Pancreas (tissue), 10 donors: ENCODE results near the gene HOXB4. TPM values are rescaled to one million over a fixed set of nuclear protein-coding genes. Genes with fewer than 3 reads are reported as not detected.
A peak's percentile ranks its signal among the peaks of the same experiment; 100 is the strongest.

Source experiments
- ATAC-seq, 4 donors: fragments of 200-7000 bp; cut with Tn5 transposase; one replicate each; pipeline versions ENCODE4 v1.8.0 to v1.9.1; 2020; ENCODE audit warnings: mild to moderate bottlenecking in 4 of 4, moderate library complexity in 4 of 4
- DNase-seq, 6 donors: peaks; one replicate each; pipeline ENCODE4 v3.0.0-alpha.2; 2020
- FAIRE-seq: peaks from 2 replicates; lab custom pipeline; 2012; peaks lifted over from hg19 to GRCh38; lab: Jason Lieb, UNC
- H3K27ac ChIP-seq, 4 donors: fragments of 200-600 bp; sonication (generic); 1 replicate in 3 of 4; 2 replicates in 1 of 4; pipeline versions ENCODE4 v1.5.0 to v1.8.0; 2020
- H3K27me3 ChIP-seq, 4 donors: fragments of 200-600 bp; one replicate each; pipeline ENCODE4 v1.8.0; 2021
- H3K36me3 ChIP-seq, 3 donors: fragments of 200-600 bp; sonication (generic) in 1 of 3; one replicate each; pipeline versions ENCODE4 v1.5.0 to v1.8.0; 2020 to 2021
- H3K4me1 ChIP-seq, 3 donors: fragments of 200-600 bp; one replicate each; pipeline ENCODE4 v1.8.0; 2021
- H3K4me3 ChIP-seq, 4 donors: fragments of 200-600 bp; sonication (generic) in 2 of 4; one replicate each; pipeline versions ENCODE4 v1.5.0 to v1.8.0; 2020 to 2021
- H3K9me3 ChIP-seq, 4 donors: fragments of 200-600 bp; one replicate each; pipeline ENCODE4 v1.8.0; 2021
- CTCF ChIP-seq, 4 donors: fragments of 200-600 bp; sonication (generic) in 3 of 4; IDR thresholded peaks; one replicate each; pipeline versions ENCODE4 v1.5.0 to v1.8.0; 2021; ENCODE audit warnings: antibody characterized with exemption in 4 of 4
- WGBS, 2 donors: extraction: QIAGEN DNeasy Blood & Tissue Kit; methylation state at CpG; one replicate each; pipeline ENCODE4 v1.1.7; 2013; 5-methylcytosine and 5-hydroxymethylcytosine counted together
- intact Hi-C, 3 donors: fragments of 100-400 bp; cut with DNase I; formaldehyde crosslinking; loops; one replicate each; pipeline versions ENCODE4 v1.11.1 to v1.14.2; 2022
- polyA plus RNA-seq, 2 donors: library from polyadenylated mRNA; stranded (reverse); fragments of 200-250 nt; gene quantifications; one replicate each; pipeline ENCODE4 v1.2.3, GENCODE V29; 2013
- total RNA-seq, 6 donors: library from RNA; stranded (reverse); fragmentation: NEBNext Ultra II Directional in 4 of 6; extraction: Animal tissue kit (Norgen Biotek cat#: 25700) in 4 of 6; gene quantifications; one replicate each; pipeline versions ENCODE4 v1.2.1 to v1.2.4, GENCODE V29; 2021 to 2023
- donor health status: healthy with polysubstance abuse.
- donor health status: DM: no; HTN: no; CAD: no; lungs with moderate emphysema.
- donor health status: DM: no; HTN: no; CAD: no.
- donor health status: control.
- donor health status: control.
- donor health status: Bipolar disorder and iron deficiency.
- donor health status: DM: yes; HTN: yes; CAD: no.
- donor health status: DM: no; HTN: no; CAD: no.
- donor health status: DM: no; HTN: no; CAD: no.
- donor health status: DM: yes; HTN: yes; CAD: no.

Gene HOXB4
- total and polyA plus RNA-seq, 8 donors = 0.22 to 2.5 (median 0.78) TPM

- no peak for TF ChIP-seq CTCF (IDR thresholded peaks at IDR 0.05)
- Histone ChIP-seq H3K4me1 (peaks cover 0 to 6% (median 0%) of the 10 kb centered on the region in 3 donors), H3K9me3 (no peaks in the 10 kb centered on the region), H3K4me3 (no peak overlapping the region), H3K27ac (no peak overlapping the region), H3K27me3 (peaks cover 0 to 91% (median 14%) of the 10 kb centered on the region in 4 donors), H3K36me3 (no peaks in the 10 kb centered on the region)
- ATAC-seq = peak; percentile 38 to 63 (median 50)
- WGBS, 2 donors = 11 to 14% methylated on average over 35 of the region's 35 CpGs
- intact Hi-C loops = no loop called here
- FAIRE-seq = no peak
- DNase-seq = no peak
These were observed 23.6 kb upstream of the HOXB4 start for GRCh38 chr17:48601539-48602425.

GRCh38 chr17:48601207-48601538 lies 23.0 kb upstream of the HOXB4 start:
- H3K27me3 ChIP-seq = peaks cover 0 to 91% (median 16%) of the 10 kb centered on the region in 4 donors
- H3K9me3 ChIP-seq = no peaks in the 10 kb centered on the region
- H3K4me3 ChIP-seq = no peak overlapping the region
- intact Hi-C loops = no loop called here
- no peak for ATAC-seq
- DNase-seq = no peak
- no peaks in the 10 kb centered on the region for H3K36me3 ChIP-seq
- WGBS, 2 donors = 17 to 26% methylated on average over 4 of the region's 4 CpGs
- H3K4me1 ChIP-seq = peaks cover 0 to 10% (median 0%) of the 10 kb centered on the region in 3 donors
- H3K27ac ChIP-seq = no peak overlapping the region
- no peak for FAIRE-seq
- TF ChIP-seq CTCF (IDR thresholded peaks at IDR 0.05) = no peak

GRCh38 chr17:48600244-48601098 lies 22.3 kb upstream of the HOXB4 start:
- 43% methylated on average over 17 of the region's 17 CpGs for WGBS, 2 donors
- TF ChIP-seq CTCF (IDR thresholded peaks at IDR 0.05) = no peak
- intact Hi-C loops = no loop called here
- peaks cover 0 to 91% (median 12%) of the 10 kb centered on the region in 4 donors for H3K27me3 ChIP-seq
- ATAC-seq (no peak), FAIRE-seq (no peak), DNase-seq (no peak)
- H3K36me3 ChIP-seq = no peaks in the 10 kb centered on the region
- no peak overlapping the region for H3K27ac ChIP-seq
- H3K4me1 ChIP-seq = peaks cover 0 to 12% (median 0%) of the 10 kb centered on the region in 3 donors
- no peaks in the 10 kb centered on the region for H3K9me3 ChIP-seq
- H3K4me3 ChIP-seq = no peak overlapping the region

- DNase-seq (no peak), ATAC-seq (no peak), FAIRE-seq (no peak)
- peaks cover 0 to 89% (median 9%) of the 10 kb centered on the region in 4 donors for H3K27me3 ChIP-seq
- no peak for TF ChIP-seq CTCF (IDR thresholded peaks at IDR 0.05)
- 51 to 55% methylated on average over 5 of the region's 5 CpGs for WGBS, 2 donors
- no peak overlapping the region for H3K4me3 ChIP-seq
- no peaks in the 10 kb centered on the region for H3K36me3 ChIP-seq
- H3K9me3 ChIP-seq = no peaks in the 10 kb centered on the region
- intact Hi-C loops = loop anchor here in 1 of 3 donors (10.0 kb wide), 1 partner anchor 245 kb away; no protein-coding TSS in a partner anchor
- peaks cover 0 to 12% (median 0%) of the 10 kb centered on the region in 3 donors for H3K4me1 ChIP-seq
- no peak overlapping the region for H3K27ac ChIP-seq
These were observed 21.2 kb upstream of the HOXB4 start for GRCh38 chr17:48599354-48599753.
